Fibroblast of lung (primary cell): ENCODE results near the gene ASTN2.

Experiments
- CTCF ChIP-seq, 2 donors: IDR thresholded peaks in 1 of 2; conservative IDR thresholded peaks in 1 of 2; 1 replicate in 1 of 2; 2 replicates in 1 of 2; pipeline ENCODE4 v1.5.1; 2011 to 2012; ENCODE audit warnings: low read length in 2 of 2, control low read depth in 1 of 2, inconsistent platforms in 1 of 2, low read depth in 1 of 2, mild to moderate bottlenecking in 1 of 2
- EZH2 ChIP-seq: IDR thresholded peaks from 2 replicates; pipeline ENCODE4 v1.5.1; 2012; ENCODE audit warnings: low read length, control low read depth, mild to moderate bottlenecking; ENCODE audit errors: missing control alignments

DNA sequence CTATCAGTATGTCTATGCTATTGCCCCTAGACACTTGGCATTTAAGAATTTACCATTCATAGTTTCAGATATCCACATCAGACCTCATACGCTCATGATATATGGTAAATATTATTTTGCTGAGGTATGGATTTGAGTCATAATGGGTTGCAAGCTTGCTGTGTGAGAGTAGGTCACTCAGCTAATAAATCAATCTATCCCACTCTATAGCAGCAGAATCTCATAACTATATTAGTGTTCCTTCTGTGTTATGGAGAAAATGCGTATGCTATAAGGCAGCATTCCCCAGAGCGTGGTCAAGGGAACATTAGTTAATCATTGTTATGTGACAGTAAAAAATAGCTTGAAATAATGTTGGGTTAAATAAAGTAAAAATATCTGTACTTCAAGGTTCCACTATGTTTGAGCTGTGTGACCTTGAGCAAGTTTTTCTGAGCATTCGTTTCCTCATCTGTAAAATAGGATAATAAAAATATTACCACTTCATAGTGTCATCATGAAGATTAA is 720.0 kb downstream of the ASTN2 start:
- TF ChIP-seq CTCF (conservative IDR thresholded peaks at IDR 0.05 in 1 of 2, IDR thresholded peaks at IDR 0.05 in 1 of 2; ENCODE audit: low read depth in 1 of 2, low read length in 2 of 2) (no peak), EZH2 (no peak)
